Calu3 (cell line): ENCODE measurements around the gene CLDN7. TPM values are rescaled to one million over a fixed set of nuclear protein-coding genes. Genes with fewer than 3 reads are reported as not detected.
A peak's percentile ranks its signal among the peaks of the same experiment; 100 is the strongest.

Experiments
- BruUV-seq: library from RNA; stranded (reverse); fragments of 400-500 nt; replicated peaks from 2 replicates; lab custom pipeline; 2021; lab: Mats Ljungman, UMichigan
- CTCF ChIA-PET: fragments of 300-600 bp; sonication (Branson Sonifier 250); formaldehyde crosslinking; loops from one replicate; lab custom pipeline; 2022; ENCODE audit warnings: antibody characterized with exemption; lab: Charles Lee
- DNase-seq: peaks from one replicate; pipeline ENCODE4 v3.0.0; 2022
- H3K27ac Mint-ChIP-seq: one replicate; pipeline ENCODE4 v1.8.0; 2022; ENCODE audit warnings: mixed read lengths; ENCODE audit not compliant: unreplicated experiment
- H3K27me3 Mint-ChIP-seq: one replicate; pipeline ENCODE4 v1.8.0; 2022; ENCODE audit warnings: mixed read lengths; ENCODE audit not compliant: unreplicated experiment
- H3K36me3 Mint-ChIP-seq: one replicate; pipeline ENCODE4 v1.8.0; 2022; ENCODE audit warnings: mild to moderate bottlenecking, moderate library complexity, mixed read lengths; ENCODE audit not compliant: insufficient read depth, unreplicated experiment
- H3K4me1 Mint-ChIP-seq: one replicate; pipeline ENCODE4 v1.8.0; 2022; ENCODE audit warnings: mild to moderate bottlenecking, low read depth, mixed read lengths; ENCODE audit not compliant: unreplicated experiment
- H3K4me3 Mint-ChIP-seq: one replicate; pipeline ENCODE4 v1.8.0; 2022; ENCODE audit warnings: mild to moderate bottlenecking, low read depth, moderate library complexity, mixed read lengths; ENCODE audit not compliant: unreplicated experiment
- H3K9me3 Mint-ChIP-seq: one replicate; pipeline ENCODE4 v1.8.0; 2022; ENCODE audit warnings: low read depth, mixed read lengths; ENCODE audit not compliant: unreplicated experiment
- intact Hi-C: fragments of 100-400 bp; cut with micrococcal nuclease; formaldehyde crosslinking; loops from one replicate; pipeline ENCODE4 v1.10.0; 2022; ENCODE audit not compliant: unreplicated experiment
- total RNA-seq: library from RNA; stranded (reverse); gene quantifications from 2 replicates; pipeline ENCODE4 v1.2.3, GENCODE V29; 2022
- TF ChIP-seq, protein P1 (sequence below): fragments of 200-600 bp; IDR thresholded peaks from one replicate; pipeline ENCODE4 v1.8.0; 2022; ENCODE audit warnings: antibody characterized with exemption; ENCODE audit not compliant: unreplicated experiment

Gene CLDN7
- total RNA-seq, 1 experiment from 2014 or later: 266 TPM

DNA sequence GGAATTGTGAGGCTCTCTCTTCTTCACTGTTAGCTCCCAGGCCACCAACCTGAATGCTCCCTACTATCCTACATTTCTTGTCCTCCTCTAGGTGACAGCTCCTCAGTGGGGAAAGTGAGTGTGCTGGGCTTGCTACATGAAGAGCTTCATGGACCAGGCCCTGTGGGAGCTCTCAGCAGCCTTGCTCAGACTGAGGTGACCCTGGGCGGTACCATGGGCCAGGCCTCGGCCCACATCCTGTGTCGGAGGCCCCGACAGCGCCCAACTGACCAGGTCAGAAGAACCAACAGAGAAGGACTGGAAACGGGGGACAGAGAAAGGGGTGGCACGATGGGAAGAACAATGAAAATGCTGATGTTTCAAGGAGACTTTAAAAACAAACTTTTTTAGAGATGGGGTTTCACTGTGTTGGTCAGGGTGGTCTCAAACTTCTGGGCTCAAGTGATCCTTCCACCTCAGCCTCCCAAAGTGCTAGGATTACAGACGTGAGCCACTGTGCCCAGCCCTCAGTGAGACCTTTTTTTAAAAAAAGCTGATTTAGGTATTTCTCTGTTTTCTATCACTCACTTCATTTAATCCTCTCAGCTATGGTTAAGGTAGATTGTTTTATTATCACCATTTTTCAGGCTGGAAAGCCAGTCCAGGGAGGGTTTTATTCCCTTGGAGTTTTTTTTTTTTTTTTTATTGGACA is 5.4 kb downstream of the CLDN7 start:
- Mint-ChIP-seq H3K9me3 (no peaks in the 10 kb centered on the region), H3K27me3 (no peaks in the 10 kb centered on the region), H3K27ac (peak overlapping the region; percentile 87), H3K4me3 (no peak overlapping the region), H3K36me3 (peaks cover 97% of the 10 kb centered on the region), H3K4me1 (peaks cover 11% of the 10 kb centered on the region)
- intact Hi-C loops: no loop called here
- BruUV-seq: no TSS peak
- CTCF ChIA-PET: no interaction called here
- DNase-seq: no peak
- TF ChIP-seq, protein P1, sequence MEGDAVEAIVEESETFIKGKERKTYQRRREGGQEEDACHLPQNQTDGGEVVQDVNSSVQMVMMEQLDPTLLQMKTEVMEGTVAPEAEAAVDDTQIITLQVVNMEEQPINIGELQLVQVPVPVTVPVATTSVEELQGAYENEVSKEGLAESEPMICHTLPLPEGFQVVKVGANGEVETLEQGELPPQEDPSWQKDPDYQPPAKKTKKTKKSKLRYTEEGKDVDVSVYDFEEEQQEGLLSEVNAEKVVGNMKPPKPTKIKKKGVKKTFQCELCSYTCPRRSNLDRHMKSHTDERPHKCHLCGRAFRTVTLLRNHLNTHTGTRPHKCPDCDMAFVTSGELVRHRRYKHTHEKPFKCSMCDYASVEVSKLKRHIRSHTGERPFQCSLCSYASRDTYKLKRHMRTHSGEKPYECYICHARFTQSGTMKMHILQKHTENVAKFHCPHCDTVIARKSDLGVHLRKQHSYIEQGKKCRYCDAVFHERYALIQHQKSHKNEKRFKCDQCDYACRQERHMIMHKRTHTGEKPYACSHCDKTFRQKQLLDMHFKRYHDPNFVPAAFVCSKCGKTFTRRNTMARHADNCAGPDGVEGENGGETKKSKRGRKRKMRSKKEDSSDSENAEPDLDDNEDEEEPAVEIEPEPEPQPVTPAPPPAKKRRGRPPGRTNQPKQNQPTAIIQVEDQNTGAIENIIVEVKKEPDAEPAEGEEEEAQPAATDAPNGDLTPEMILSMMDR: no peak

DNA sequence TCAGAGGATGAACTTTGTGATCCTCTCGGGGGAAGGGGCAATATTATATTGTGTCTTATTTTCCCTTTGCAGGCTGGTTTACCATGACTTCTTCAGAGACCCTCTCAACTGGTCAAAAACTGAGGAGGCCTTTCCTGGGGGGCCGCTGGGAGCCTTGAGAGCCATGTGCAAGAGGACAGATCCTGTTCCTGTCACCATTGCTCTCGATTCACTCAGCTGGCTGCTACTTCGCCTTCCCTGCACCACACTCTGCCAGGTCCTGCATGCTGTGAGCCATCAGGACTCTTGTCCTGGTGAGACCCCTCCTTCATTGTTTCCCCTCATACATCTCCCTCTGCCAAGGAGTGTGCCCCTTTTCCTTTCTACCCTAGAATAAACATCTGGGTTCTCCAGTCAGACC is 7.8 kb downstream of the CLDN7 start:
- BruUV-seq: no TSS peak
- Mint-ChIP-seq H3K9me3 (no peaks in the 10 kb centered on the region), H3K27me3 (no peaks in the 10 kb centered on the region), H3K36me3 (peaks cover 92% of the 10 kb centered on the region), H3K27ac (no peak overlapping the region), H3K4me3 (no peak overlapping the region), H3K4me1 (peaks cover 20% of the 10 kb centered on the region)
- CTCF ChIA-PET: no interaction called here
- TF ChIP-seq, protein P1: no peak
- DNase-seq: no peak
- intact Hi-C loops: no loop called here

DNA sequence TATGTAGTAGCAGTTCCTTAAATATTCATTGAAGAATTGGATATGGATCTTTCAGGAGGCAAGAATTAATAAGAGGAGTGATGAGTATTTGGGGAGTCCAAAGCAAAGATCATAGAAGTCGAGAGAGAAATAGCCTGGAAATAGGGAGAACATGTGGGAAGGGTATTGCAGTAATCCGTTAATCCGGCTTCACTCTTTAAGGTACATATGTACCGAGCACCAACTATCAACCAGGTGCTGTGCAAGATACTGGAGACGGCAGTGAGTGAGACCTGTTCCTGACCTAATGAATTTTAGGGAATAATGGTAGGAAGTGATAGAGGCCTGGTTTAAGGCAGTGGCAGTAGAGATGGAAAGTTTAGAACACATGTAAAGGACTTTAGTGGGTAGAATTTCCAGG is 9.2 kb downstream of the CLDN7 start:
- TSS peak; percentile 64 for BruUV-seq
- intact Hi-C loops: no loop called here
- peak overlapping the region; percentile 82 for H3K27ac Mint-ChIP-seq
- TF ChIP-seq, protein P1: no peak
- DNase-seq: no peak
- H3K4me3 Mint-ChIP-seq: peak overlapping the region; percentile 73
- H3K4me1 Mint-ChIP-seq: peaks cover 27% of the 10 kb centered on the region
- H3K36me3 Mint-ChIP-seq: peaks cover 82% of the 10 kb centered on the region
- H3K27me3 Mint-ChIP-seq: no peaks in the 10 kb centered on the region
- no peaks in the 10 kb centered on the region for H3K9me3 Mint-ChIP-seq
- CTCF ChIA-PET: no interaction called here

DNA sequence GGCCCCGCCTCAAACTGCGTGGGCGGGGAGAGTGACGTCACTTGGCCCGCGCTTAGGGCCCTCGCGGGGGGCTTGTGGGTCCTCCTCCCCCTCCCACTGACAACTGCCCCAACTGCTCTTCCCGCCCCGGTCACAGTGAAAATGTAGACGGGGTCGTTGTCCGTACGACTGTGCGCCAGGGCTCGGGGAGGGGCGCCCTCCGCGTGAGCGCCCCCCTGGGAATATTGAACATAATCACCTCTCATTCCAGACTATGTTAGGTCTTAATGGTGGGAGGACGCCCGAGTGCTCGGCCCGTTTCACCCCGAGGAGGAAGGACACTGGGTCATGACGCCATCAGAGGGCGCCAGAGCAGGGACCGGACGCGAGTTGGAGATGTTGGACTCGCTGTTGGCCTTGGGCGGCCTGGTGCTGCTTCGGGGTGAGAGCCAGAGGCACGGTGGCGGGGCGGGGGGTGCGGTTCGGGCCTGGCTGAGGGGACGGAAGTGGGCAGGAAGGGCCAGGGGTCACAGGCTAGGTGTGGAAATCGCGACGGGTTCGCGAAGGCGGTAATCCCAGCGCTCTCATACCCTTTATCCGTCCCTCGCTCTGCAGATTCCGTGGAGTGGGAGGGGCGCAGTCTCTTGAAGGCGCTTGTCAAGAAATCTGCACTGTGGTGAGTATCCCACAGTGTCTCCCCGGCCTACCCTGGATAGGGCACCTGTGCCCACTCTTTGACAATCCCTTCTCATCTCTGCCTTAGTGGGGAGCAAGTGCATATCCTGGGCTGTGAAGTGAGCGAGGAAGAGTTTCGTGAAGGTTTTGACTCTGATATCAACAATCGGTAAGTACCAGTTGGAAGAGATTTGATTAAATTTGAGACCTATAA is 9.9 kb downstream of the CLDN7 start, which contains the start of gene ELP5:
ELP5 (plus strand) TSS at position 40 of the 868 bp plus-strand sequence; CDS start at position 376, 336 bp downstream.
- CTCF ChIA-PET: interaction anchor here (1.0 to 1.5 kb wide), 2 partner anchors 10 to 13 kb away, joined by 5 read pairs; partner anchors contain the start of genes GABARAP and PHF23
- H3K9me3 Mint-ChIP-seq: no peaks in the 10 kb centered on the region
- peaks cover 27% of the 10 kb centered on the region for H3K4me1 Mint-ChIP-seq
- peaks cover 79% of the 10 kb centered on the region for H3K36me3 Mint-ChIP-seq
- no TSS peak for BruUV-seq
- DNase-seq: peak; percentile 89
- TF ChIP-seq, protein P1: no peak
- H3K4me3 Mint-ChIP-seq: peak within 1 kb of the TSS; percentile 73
- H3K27me3 Mint-ChIP-seq: no peaks in the 10 kb centered on the region
- intact Hi-C loops: no loop called here
- H3K27ac Mint-ChIP-seq: peak within 1 kb of the TSS; percentile 84
